Glomerular visceral epithelial cell (primary cell): ENCODE data around the gene CCK.
"Not testable (repeated sequence)": the region's sequence is repeated elsewhere in the genome, so short reads cannot be mapped to it uniquely, and the experiment has no call there.

Source experiments
- DNase-seq: peaks from one replicate; pipeline ENCODE4 v3.0.0-alpha.2; 2016; ENCODE audit errors: extremely low spot score

CCK gene

DNA sequence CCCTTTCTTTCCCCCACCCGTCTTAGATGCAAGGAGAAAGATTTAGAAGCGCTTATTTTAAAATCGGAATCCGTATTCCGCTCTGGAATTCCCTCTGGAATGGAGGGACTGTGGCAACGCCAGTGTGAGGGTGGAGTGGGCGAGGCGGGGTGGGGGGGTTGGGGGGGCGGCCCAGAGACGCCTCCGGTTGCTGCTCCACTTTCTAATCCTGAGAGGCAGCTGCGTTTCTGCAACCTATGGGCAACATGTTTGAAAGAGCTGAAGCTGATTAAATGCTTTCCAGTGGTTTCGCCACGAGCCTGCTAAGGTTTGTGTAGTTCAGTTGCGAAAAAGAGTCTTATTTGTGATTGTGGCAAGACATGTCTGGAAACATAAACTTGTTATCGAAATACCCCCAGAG lies at the start of gene CCK:
Gene CCK, minus strand, starts transcription at position 101 of the 400 bp plus-strand sequence. CDS start 2,555 bp downstream, outside the sequence.
- DNase-seq, result no peak

DNA sequence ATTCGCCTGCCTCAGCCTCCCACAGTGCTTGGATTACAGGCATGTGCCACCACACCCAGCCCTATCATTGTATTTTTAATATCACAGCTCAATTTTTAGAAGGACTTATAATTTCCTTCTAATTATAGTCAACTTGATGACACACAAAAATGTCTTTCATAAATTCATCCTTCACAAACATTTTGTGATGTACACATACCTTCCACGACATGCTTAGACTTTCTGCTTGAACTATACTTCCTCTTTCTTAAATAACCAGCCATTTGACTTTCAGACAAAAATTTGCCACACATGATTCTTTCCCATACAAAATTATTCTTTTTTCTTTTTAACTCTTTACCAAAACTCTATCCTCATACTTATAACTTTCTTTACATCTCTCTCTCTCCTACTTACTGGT lies 48.4 kb upstream of the CCK start:
- no peak for DNase-seq

GRCh38 chr3:42308651-42309050 lies 42.7 kb upstream of the CCK start:
- DNase-seq, result no peak

DNA sequence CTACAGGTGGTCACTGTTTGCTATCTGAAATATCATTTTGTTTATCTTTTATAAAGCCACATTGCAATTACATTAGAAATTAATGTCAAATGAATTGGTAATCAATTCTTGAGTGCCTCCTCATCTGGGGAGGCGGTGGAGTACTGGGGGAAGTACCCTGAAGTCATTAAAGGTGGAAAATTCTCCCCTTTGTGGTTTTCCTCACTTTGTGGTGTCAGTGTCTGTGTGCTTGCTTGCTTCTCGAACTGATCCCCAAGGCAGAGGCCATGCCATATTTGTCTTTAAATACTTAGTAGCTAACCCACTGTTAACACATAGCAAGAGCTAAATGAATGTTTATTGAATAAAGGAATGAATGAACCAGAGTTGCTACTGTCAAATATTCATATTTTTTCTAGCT lies 40.5 kb upstream of the CCK start:
- DNase-seq, result no peak

GRCh38 chr3:42302924-42303634 lies 37.1 kb upstream of the CCK start:
- no peak for DNase-seq

DNA sequence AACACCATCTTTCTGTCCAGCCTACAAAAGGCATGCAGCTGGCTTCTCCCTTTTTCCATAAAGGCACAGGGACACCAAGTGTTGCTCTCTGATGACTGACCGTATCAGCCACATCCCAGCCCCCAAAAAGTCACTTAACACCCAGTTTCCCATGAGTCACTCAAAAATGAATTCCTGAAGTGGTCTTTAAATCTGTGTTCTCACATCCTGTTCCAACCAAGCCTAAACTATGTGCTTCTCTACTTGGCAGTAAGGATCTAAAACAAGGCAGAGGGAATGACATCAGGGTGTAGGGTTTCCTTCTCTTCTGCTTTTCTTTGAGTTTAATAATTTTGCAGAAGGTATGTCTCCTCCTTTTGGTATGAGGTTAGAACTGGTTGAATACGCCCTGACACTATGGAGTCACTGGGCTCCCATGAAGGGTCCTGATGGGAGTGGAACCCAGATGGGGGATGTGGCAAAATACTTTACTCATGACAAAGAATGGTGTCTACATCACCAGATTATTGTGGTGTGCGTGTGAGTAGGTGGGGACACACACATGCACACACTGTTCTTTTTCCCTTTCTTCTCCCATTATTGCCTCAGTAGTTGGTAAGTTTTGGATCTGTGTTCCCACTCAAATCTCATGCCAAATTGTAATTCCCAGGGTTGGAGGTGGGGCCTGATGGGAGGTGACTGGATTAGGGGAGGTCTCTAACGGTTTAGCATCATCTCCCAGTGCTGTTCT lies 35.6 kb upstream of the CCK start:
- DNase-seq, result no peak

DNA sequence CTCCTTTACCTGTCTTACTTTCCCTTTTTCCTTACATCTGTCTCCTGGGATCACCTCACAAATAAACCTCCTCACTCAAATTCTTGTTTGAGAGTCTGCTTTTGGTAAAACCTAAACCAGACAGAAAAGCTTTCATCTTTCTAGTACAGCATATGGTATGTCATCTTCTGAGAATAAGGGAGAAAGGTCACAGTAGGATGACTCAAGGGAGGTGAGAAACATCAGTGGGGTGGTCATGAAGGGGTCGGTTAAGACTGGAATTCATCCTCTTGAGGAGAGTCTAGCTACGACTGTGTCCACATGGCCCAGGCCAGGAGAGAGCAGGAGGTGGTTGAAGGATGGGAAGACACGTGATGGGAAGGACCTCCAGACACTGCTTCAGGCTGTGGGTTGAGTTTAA lies 34.8 kb upstream of the CCK start:
- no peak for DNase-seq

GRCh38 chr3:42300013-42300412 lies 34.0 kb upstream of the CCK start:
- peak; percentile 18 for DNase-seq

DNA sequence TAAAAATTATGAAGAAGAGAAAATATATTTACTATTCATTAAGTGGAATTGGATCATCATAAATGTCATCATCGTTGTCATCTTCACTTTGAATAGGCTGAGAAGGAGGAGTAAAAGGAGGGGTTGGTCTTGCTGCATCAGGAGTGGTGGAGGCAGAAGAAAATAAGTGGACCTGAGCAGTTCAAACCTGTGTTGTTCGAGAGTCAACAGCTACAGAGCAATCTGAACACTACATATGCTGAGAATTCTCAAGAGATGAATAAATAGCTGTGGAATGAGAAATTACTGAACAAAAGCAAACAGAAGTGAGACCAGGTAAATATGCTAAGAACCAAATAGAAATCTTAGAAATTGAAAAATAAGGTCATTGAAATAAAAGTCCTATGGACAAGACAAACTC lies 32.3 kb upstream of the CCK start:
- DNase-seq, result no peak

GRCh38 chr3:42292009-42292408 lies 26.0 kb upstream of the CCK start:
- DNase-seq, result no peak

- DNase-seq, result no peak
Measured at GRCh38 chr3:42290966-42291714, 25.2 kb upstream of the CCK start.

DNA sequence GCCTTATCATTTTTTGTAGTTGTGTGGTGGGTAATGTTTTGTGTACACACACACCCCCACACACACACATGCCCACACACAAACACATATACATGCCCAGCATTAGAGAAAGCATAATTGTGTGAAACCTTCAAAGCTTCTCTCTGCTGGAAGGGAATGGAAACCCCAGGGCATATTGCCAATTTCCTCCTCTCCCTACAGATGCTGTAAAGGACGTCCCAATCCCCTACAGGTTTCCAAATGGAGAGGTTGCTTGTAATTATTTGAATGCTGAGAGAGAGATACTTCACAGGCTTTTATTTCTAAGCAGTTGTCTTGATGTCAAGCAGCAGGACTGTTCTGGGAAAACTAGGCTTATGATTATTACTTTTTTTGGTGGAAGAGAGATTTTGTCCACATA lies 23.0 kb upstream of the CCK start:
- no peak for DNase-seq

DNA sequence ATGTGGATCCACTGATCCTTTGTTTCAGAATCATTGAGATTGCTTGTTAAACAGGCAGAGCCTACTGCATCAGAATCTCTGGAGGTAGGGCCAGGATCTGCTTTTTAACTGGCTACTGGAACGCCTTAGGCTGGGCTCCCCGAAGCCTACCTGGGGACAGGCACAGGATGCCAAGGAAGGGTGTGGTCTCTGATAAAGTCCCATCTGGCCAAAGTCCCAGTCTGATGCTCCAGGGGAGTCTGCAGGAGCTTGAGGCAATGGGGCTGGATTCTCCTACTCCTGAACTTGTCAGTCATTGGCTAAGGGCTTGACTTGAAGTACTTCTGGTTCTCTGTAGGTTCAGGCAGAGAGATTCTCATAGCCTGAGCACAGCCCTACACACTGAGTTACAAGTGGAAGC lies 22.4 kb upstream of the CCK start:
- no peak for DNase-seq

DNA sequence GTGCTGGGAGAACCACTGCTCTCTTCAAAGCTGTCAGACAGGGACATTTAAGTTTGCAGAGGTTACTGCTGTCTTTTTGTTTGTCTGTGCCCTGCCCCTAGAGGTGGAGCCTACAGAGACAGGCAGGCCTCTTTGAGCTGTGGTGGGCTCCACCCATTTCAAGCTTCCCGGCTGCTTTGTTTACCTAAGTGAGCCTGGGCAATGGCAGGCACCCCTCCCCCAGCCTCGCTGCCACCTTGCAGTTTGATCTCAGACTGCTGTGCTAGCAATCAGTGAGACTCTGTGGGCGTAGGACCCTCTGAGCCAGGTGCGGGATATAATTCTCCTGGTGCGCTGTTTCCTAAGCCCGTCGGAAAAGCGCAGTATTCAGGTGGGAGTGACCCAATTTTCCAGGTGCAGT lies 21.4 kb upstream of the CCK start:
- not testable (repeated sequence) for DNase-seq

DNA sequence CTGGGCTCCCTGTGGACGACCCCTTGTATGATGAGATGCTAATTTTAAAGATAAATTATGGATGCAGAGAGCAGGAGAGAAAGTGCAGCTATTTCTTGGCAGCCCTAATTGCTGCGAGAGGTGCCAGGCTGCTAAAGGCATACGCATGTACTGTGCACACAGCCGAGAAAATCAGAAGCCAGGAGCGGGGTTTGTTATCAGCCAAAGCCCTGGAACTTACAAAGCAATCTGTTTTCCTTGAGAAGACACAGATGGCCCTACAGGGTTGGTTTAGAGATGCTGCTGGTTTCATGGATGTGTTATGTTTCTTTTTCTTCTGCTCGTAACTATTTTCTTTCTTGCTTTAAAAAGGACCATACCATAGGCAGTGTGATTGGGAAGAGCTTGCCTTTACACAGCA lies 11.7 kb upstream of the CCK start:
- no peak for DNase-seq

DNA sequence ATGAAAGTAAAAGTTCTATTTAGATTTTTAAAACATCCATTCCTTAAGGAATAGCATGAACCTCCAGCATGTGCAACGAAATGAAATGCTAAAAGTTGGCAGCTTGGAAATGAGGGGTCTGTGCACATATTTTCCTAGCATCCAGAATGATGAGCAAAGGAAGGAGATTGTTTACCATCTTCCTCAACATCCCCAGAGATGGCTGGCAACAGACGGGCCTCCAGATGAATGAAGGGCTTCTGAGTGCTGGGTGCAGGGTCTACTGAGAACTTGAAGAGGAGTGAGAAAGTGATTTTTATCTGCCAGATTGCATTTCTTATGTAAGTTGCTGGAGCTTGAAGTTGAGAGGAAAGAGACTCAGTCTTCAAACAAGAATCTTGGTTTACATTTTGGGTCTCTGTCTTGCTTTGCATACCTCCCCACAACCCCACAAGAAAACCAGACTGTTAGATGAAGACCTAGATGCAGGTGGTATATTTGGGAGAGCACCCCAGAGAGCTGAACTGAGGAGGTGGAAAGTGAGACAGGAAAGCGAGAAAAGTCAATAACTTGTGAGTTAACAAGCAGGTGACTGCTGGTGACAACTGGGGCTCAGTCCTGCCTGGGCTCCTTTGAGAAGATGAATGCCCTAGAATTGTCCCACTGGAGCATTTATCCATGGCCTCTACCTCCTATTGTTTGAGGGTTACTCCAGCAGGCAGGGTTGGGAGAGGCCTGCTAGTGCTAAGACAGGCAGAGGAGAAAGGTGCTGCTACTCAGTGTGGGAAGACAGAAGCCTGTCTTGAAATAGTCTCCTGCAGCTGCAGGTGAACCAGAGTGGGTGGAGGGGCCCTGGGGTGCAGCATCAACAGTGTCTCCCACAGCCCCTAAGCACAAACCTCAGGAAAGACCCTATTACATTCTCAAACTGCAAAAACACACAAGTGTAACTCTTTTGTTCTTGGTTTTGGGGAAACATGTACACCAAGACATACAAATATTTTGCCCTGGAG lies 10.5 kb upstream of the CCK start:
- no peak for DNase-seq

GRCh38 chr3:42275217-42275616 lies 9.2 kb upstream of the CCK start:
- DNase-seq, result no peak

DNA sequence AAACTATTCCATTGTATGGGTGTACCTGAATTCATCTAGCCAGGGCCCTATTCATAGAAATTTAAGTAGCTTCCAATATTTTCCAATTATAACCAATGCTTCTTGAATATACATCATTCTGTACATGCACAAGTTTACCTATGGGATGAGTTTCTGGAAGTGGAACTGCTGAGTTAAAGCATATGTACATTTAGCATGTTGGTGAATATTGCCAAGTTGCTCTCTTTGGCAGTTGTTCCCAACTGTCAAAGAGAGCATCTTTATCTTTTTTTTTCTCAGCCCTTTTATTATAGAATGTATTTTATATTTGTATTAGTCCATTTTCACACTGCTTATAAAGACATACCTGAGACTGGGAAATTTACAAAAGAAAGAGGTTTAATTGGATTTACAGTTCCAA lies 8.3 kb upstream of the CCK start:
- DNase-seq, result no peak

GRCh38 chr3:42273361-42273760 lies 7.4 kb upstream of the CCK start:
- no peak for DNase-seq

GRCh38 chr3:42271786-42272185 lies 5.8 kb upstream of the CCK start:
- no peak for DNase-seq

DNA sequence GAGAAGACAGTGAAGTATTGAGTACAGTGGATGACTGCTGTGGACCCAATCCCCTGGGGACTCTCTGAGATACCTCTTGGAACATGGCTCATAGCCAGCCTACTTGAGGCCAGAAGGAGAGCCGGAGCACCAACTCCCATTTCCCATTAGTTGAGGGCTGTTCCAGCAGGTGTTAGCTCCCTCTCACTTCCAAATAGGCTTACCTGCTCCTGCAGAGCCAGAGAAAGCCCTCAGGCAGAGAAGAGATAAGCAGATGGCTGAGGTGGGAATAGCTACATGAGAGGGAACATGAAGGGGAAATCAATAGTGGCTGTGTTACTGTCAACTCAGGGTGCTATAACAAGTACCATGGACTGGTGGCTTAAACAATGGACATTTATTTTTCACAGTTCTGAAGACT lies 4.6 kb upstream of the CCK start:
- DNase-seq, result no peak

DNA sequence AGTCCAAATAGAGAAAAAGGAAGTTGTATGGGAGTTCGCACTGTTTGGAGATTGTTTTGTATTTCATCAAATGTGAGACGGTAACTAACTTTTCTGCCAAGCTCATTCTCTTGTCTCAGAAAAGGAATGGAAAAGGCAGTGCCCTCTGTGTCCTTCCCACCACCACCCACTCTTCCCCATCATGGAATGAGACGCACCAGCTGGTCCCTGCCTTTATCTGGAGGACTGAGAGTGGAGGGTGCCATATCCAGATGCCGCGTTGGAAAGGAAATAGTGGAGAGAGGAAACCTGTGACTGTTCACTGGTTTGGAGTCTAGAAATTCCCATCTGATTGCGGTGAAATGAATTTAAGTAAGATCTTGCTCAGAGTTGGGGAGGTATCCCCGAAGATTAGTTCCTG lies 3.7 kb upstream of the CCK start:
- no peak for DNase-seq
